ENCODE measurements around the gene PPP1R16B. TPM values are rescaled to one million over a fixed set of nuclear protein-coding genes. Genes with fewer than 3 reads are reported as not detected.
A peak's percentile ranks its signal among the peaks of the same experiment; 100 is the strongest.

The PPP1R16B gene
- total RNA-seq, 1 donor from 2014 or later, result 2.6 TPM

GRCh38 chr20:38894091-38894847, 88.8 kb downstream of the PPP1R16B start:
- no peak for DNase-seq (ENCODE audit: low spot score)

- DNase-seq (ENCODE audit: low spot score), result no peak
Observed at GRCh38 chr20:38895098-38895949, 89.8 kb downstream of the PPP1R16B start.

- DNase-seq (ENCODE audit: low spot score), result no peak
Observed at GRCh38 chr20:38896009-38896594, 90.6 kb downstream of the PPP1R16B start.

GRCh38 chr20:38897267-38897666, 91.8 kb downstream of the PPP1R16B start:
- DNase-seq (ENCODE audit: low spot score), result no peak

- no peak for DNase-seq (ENCODE audit: low spot score)
Observed at GRCh38 chr20:38900606-38901005, 95.1 kb downstream of the PPP1R16B start.

GRCh38 chr20:38902601-38903000, 97.1 kb downstream of the PPP1R16B start:
- DNase-seq (ENCODE audit: low spot score), result no peak

- DNase-seq (ENCODE audit: low spot score), result no peak
Observed at GRCh38 chr20:38903335-38903734, 97.8 kb downstream of the PPP1R16B start.

- DNase-seq (ENCODE audit: low spot score), result no peak
Observed at GRCh38 chr20:38905375-38905774, 99.9 kb downstream of the PPP1R16B start.

- no peak for DNase-seq (ENCODE audit: low spot score)
Observed at GRCh38 chr20:38907918-38908677, 102.6 kb downstream of the PPP1R16B start.

- DNase-seq (ENCODE audit: low spot score), result no peak
Observed at GRCh38 chr20:38915355-38915754, 109.9 kb downstream of the PPP1R16B start.

- DNase-seq (ENCODE audit: low spot score), result no peak
Observed at GRCh38 chr20:38917657-38918056, 112.2 kb downstream of the PPP1R16B start.

- DNase-seq (ENCODE audit: low spot score), result no peak
Observed at GRCh38 chr20:38918172-38918571, 112.7 kb downstream of the PPP1R16B start.

GRCh38 chr20:38919683-38920082, 114.2 kb downstream of the PPP1R16B start:
- DNase-seq (ENCODE audit: low spot score), result no peak

GRCh38 chr20:38920411-38920810, 114.9 kb downstream of the PPP1R16B start:
- no peak for DNase-seq (ENCODE audit: low spot score)

GRCh38 chr20:38920851-38921250, 115.4 kb downstream of the PPP1R16B start:
- no peak for DNase-seq (ENCODE audit: low spot score)

GRCh38 chr20:38924718-38925117, 119.2 kb downstream of the PPP1R16B start:
- DNase-seq (ENCODE audit: low spot score), result no peak

- DNase-seq (ENCODE audit: low spot score), result peak; percentile 97
Observed at GRCh38 chr20:38926142-38926933, 120.8 kb downstream of the PPP1R16B start, which contains the start of gene FAM83D. FAM83D (plus strand) TSS chr20:38926417; CDS start chr20:38926443, 26 bp downstream.

- DNase-seq (ENCODE audit: low spot score), result peak; percentile 4
Observed at GRCh38 chr20:38926934-38927616, 121.6 kb downstream of the PPP1R16B start.

GRCh38 chr20:38927902-38928578, 122.5 kb downstream of the PPP1R16B start:
- no peak for DNase-seq (ENCODE audit: low spot score)

GRCh38 chr20:38930242-38930569, 124.7 kb downstream of the PPP1R16B start:
- no peak for DNase-seq (ENCODE audit: low spot score)
